CD4-positive, CD25-positive, alpha-beta regulatory T cell (primary cell): Measurements from ENCODE around the gene CREB3L2. TPM values are rescaled to one million over a fixed set of nuclear protein-coding genes. Genes with fewer than 3 reads are reported as not detected.
"Not testable (repeated sequence)": the region's sequence is repeated elsewhere in the genome, so short reads cannot be mapped to it uniquely, and the experiment has no call there.

Experiments used
- ATAC-seq, 2 donors: fragments of 150-1000 bp; cut with Tn5 transposase; one replicate each; pipeline ENCODE4 v1.10.0; 2021; ENCODE audit warnings: low read depth in 2 of 2, moderate number of reproducible peaks in 2 of 2, moderate library complexity in 1 of 2
- DNase-seq, 3 donors: peaks; one replicate each; pipeline versions ENCODE4 v3.0.0 to v3.0.0-alpha.2; 2012 to 2022; ENCODE audit warnings: mixed read lengths in 1 of 3
- H3K27ac ChIP-seq: one replicate; pipeline ENCODE4 v1.7.0; 2013; ENCODE audit warnings: mild to moderate bottlenecking, low read length; ENCODE audit not compliant: insufficient read depth, poor library complexity, severe bottlenecking
- H3K27me3 ChIP-seq: one replicate; pipeline ENCODE4 v1.7.0; 2013; ENCODE audit warnings: low read length; ENCODE audit not compliant: control insufficient read depth, insufficient read depth
- H3K36me3 ChIP-seq: one replicate; pipeline ENCODE4 v1.7.0; 2013; ENCODE audit warnings: mild to moderate bottlenecking, low read length, moderate library complexity; ENCODE audit not compliant: control insufficient read depth, insufficient read depth
- H3K4me1 ChIP-seq: 2 replicates; pipeline ENCODE4 v1.7.0; 2013; ENCODE audit warnings: mild to moderate bottlenecking, low read length; ENCODE audit not compliant: insufficient read depth, control insufficient read depth, poor library complexity, severe bottlenecking
- H3K4me3 ChIP-seq: one replicate; pipeline ENCODE4 v1.7.0; 2013; ENCODE audit warnings: low read depth, mild to moderate bottlenecking, low read length, moderate library complexity
- H3K9me3 ChIP-seq, 2 experiments: 1 replicate in 1 of 2; 2 replicates in 1 of 2; pipeline ENCODE4 v1.7.0; 2013; ENCODE audit warnings: low read length in 2 of 2, mild to moderate bottlenecking in 1 of 2, moderate library complexity in 1 of 2; ENCODE audit not compliant: control insufficient read depth in 2 of 2
- H3K27ac Mint-ChIP-seq, 3 donors: one replicate each; pipeline ENCODE4 v1.8.0; 2020 to 2022; ENCODE audit warnings: mild to moderate bottlenecking in 3 of 3, mixed read lengths in 3 of 3, moderate library complexity in 2 of 3
- H3K27me3 Mint-ChIP-seq: one replicate; pipeline ENCODE4 v1.8.0; 2022; ENCODE audit warnings: mild to moderate bottlenecking, mixed read lengths
- H3K36me3 Mint-ChIP-seq: one replicate; pipeline ENCODE4 v1.8.0; 2020; ENCODE audit warnings: mixed read lengths
- H3K4me1 Mint-ChIP-seq, 4 donors: one replicate each; pipeline ENCODE4 v1.8.0; 2020 to 2022; ENCODE audit warnings: mixed read lengths in 4 of 4, mild to moderate bottlenecking in 1 of 4
- H3K4me3 Mint-ChIP-seq, 4 donors: one replicate each; pipeline ENCODE4 v1.8.0; 2020 to 2022; ENCODE audit warnings: mild to moderate bottlenecking in 4 of 4, mixed read lengths in 4 of 4, moderate library complexity in 3 of 4
- H3K9me3 Mint-ChIP-seq, 7 donors: one replicate each; pipeline ENCODE4 v1.8.0; 2020 to 2022; ENCODE audit warnings: mixed read lengths in 7 of 7, mild to moderate bottlenecking in 3 of 7, moderate library complexity in 2 of 7
- polyA plus RNA-seq, 4 donors: library from polyadenylated mRNA; unstranded; fragments of 300-500 nt; fragmentation: Illumina TruSeq; gene quantifications; one replicate each; pipeline ENCODE4 v1.2.3, GENCODE V29; 2021
- total RNA-seq: library from RNA; stranded (reverse); gene quantifications from one replicate; pipeline ENCODE4 v1.2.3, GENCODE V29; 2022

Gene CREB3L2
- total and polyA plus RNA-seq, 5 donors from 2014 or later: 12.0 to 27.3 (median 15.9) TPM

DNA sequence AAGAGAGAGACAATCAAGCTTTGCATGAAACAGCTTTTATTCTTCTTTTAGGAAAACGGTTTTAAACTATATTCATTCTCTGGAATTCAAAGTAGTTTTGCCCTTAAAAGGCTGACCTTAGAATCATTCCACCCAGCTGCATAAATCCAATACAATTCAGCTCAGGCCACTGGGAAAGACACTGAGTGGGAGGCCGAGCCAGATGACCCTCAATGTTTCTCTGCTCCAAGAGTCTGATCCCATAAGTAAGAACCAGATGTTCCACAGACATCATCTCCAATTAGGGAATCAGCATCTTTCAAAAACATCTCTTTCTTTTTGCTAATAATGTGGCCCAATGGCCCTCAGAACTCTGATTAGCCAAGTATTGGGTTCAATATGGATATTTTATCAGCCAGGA is 26.1 kb downstream of the CREB3L2 start:
- DNase-seq (no peak), ATAC-seq (no peak)
- H3K27me3 ChIP-seq: no peaks in the 10 kb centered on the region
- no peak overlapping the region for H3K27ac ChIP-seq
- H3K9me3 Mint-ChIP-seq: peaks cover 0 to 2% (median 0%) of the 10 kb centered on the region in 7 donors
- H3K36me3 Mint-ChIP-seq: peaks cover 17% of the 10 kb centered on the region
- no peaks in the 10 kb centered on the region for H3K27me3 Mint-ChIP-seq
- H3K4me1 Mint-ChIP-seq: peaks cover 11 to 26% (median 23%) of the 10 kb centered on the region in 4 donors
- H3K4me3 ChIP-seq: no peak overlapping the region
- no peaks in the 10 kb centered on the region for H3K9me3 ChIP-seq
- no peaks in the 10 kb centered on the region for H3K36me3 ChIP-seq
- H3K4me3 Mint-ChIP-seq: no peak overlapping the region
- H3K4me1 ChIP-seq: no peaks in the 10 kb centered on the region
- H3K27ac Mint-ChIP-seq: peak overlapping the region in 1 of 3 donors; percentile 36

DNA sequence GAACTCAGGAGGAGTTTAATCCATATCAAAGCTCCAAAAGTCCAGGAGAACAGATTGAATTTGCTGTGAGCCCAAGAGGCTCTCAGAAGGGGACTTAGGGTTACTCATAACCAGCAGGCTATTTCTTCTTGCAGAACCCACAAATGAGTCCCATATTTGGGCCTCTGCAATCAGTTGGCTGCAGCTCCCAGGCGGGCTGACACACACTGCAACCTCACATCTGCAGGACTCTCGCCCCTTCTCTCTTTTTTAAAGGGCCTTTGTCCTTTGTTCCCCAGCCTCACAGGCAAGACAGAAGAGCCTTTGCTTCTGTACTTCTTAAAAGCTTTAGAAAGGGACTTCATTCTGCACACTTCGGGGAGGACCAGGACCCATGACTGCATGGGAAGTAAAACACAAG is 26.7 kb downstream of the CREB3L2 start:
- Histone ChIP-seq H3K27me3 (no peaks in the 10 kb centered on the region), H3K36me3 (no peaks in the 10 kb centered on the region), H3K27ac (no peak overlapping the region), H3K4me3 (no peak overlapping the region), H3K4me1 (no peaks in the 10 kb centered on the region), H3K9me3 (no peaks in the 10 kb centered on the region)
- DNase-seq: no peak
- no peak overlapping the region for H3K4me3 Mint-ChIP-seq
- H3K9me3 Mint-ChIP-seq: peaks cover 0 to under 1% (median 0%) of the 10 kb centered on the region in 7 donors
- H3K27ac Mint-ChIP-seq: no peak overlapping the region
- H3K27me3 Mint-ChIP-seq: no peaks in the 10 kb centered on the region
- peaks cover 11 to 25% (median 23%) of the 10 kb centered on the region in 4 donors for H3K4me1 Mint-ChIP-seq
- ATAC-seq: no peak
- H3K36me3 Mint-ChIP-seq: peaks cover 17% of the 10 kb centered on the region

DNA sequence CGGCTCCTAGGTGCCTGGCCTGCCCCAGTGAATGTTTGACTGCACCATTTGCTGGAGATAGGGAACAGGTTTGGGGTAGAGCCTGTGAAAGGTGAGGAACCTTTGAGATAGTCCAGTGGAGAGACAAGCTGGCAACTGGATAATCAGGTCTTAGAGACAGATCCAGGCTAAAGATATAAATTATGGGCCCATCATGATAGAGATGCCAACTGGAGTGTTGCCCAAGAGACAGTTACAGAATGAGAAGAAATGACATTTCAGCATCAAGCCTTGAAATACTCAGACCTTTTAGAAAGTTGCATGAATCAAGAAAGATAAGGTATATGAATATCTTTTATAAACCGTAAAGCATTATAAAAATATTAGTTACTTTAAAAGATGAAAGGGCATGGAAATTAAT is 27.1 kb downstream of the CREB3L2 start:
- Histone ChIP-seq H3K4me1 (no peaks in the 10 kb centered on the region), H3K9me3 (no peaks in the 10 kb centered on the region), H3K27me3 (no peaks in the 10 kb centered on the region), H3K36me3 (no peaks in the 10 kb centered on the region), H3K27ac (no peak overlapping the region), H3K4me3 (no peak overlapping the region)
- ATAC-seq (no peak), DNase-seq (no peak)
- Mint-ChIP-seq H3K27ac (peak overlapping the region in 1 of 3 donors; percentile 2), H3K4me1 (peaks cover 11 to 25% (median 22%) of the 10 kb centered on the region in 4 donors), H3K9me3 (no peaks in the 10 kb centered on the region), H3K36me3 (peaks cover 15% of the 10 kb centered on the region), H3K4me3 (no peak overlapping the region), H3K27me3 (no peaks in the 10 kb centered on the region)

DNA sequence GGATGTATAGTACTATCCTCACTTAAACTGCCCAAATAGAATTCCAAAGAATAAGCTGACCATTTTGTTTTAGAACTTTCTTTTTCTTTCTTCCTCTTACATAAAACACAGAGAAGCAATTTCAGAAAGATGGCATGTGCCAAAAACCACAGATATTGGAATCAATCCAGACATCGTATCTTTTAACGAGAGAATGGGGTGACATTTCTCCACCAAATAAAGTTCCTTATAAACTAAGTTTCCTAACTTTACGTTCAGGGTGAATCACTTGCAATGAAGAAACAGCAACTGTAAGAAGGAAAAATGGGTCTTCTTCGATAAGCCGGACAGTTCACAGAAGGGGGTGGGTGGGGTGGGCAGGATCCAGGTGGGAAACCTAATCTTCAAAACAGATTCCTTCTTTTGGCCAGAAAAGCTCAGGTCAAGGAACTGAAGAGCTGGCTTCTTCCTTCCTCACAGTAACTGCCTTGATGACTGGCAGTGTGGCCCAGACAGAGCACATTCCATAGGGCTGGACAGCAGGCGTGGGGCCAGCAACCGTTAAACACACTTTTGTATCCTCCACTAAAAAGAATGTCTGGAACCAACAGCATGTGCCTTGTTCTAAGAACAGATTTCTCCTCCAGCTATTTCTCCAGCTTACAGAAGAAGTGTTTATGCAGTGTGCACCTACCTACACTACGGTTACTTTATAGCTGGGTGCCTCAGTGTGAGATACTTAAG is 31.5 kb downstream of the CREB3L2 start:
- no peaks in the 10 kb centered on the region for H3K4me1 ChIP-seq
- H3K36me3 ChIP-seq: no peaks in the 10 kb centered on the region
- no peaks in the 10 kb centered on the region for H3K9me3 ChIP-seq
- H3K27me3 ChIP-seq: no peaks in the 10 kb centered on the region
- Mint-ChIP-seq H3K27ac (no peak overlapping the region), H3K4me3 (no peak overlapping the region), H3K36me3 (peaks cover 24% of the 10 kb centered on the region), H3K4me1 (peaks cover 8 to 33% (median 27%) of the 10 kb centered on the region in 4 donors), H3K27me3 (no peaks in the 10 kb centered on the region), H3K9me3 (peaks cover 0 to 2% (median 0%) of the 10 kb centered on the region in 7 donors)
- no peak overlapping the region for H3K27ac ChIP-seq
- ATAC-seq (no peak), DNase-seq (no peak)
- H3K4me3 ChIP-seq: no peak overlapping the region

DNA sequence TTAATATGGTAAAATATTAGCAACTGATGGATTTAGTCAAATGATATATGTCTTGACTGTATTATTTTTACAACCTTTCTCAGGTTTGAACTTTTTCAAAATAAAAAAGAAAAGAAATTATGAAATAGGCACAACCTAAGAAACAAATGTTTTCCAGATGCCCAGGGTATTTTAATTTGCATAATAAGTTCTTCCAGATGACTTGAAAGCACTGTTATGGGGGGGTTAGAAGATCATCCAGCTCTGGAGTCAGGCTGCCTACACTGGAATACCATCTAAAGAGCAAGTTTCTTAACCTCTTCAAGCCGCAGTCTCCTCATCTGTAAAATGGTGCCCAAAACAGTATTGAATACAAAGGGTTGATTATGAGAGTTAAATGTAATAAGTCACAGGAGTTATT is 32.1 kb downstream of the CREB3L2 start:
- Mint-ChIP-seq H3K4me3 (no peak overlapping the region), H3K9me3 (peaks cover 0 to 2% (median 0%) of the 10 kb centered on the region in 7 donors), H3K27me3 (no peaks in the 10 kb centered on the region), H3K36me3 (peaks cover 24% of the 10 kb centered on the region), H3K27ac (no peak overlapping the region), H3K4me1 (peaks cover 8 to 33% (median 24%) of the 10 kb centered on the region in 4 donors)
- no peaks in the 10 kb centered on the region for H3K27me3 ChIP-seq
- H3K36me3 ChIP-seq: no peaks in the 10 kb centered on the region
- no peak for DNase-seq
- no peaks in the 10 kb centered on the region for H3K9me3 ChIP-seq
- no peak for ATAC-seq
- H3K4me1 ChIP-seq: no peaks in the 10 kb centered on the region
- H3K27ac ChIP-seq: no peak overlapping the region
- H3K4me3 ChIP-seq: no peak overlapping the region

DNA sequence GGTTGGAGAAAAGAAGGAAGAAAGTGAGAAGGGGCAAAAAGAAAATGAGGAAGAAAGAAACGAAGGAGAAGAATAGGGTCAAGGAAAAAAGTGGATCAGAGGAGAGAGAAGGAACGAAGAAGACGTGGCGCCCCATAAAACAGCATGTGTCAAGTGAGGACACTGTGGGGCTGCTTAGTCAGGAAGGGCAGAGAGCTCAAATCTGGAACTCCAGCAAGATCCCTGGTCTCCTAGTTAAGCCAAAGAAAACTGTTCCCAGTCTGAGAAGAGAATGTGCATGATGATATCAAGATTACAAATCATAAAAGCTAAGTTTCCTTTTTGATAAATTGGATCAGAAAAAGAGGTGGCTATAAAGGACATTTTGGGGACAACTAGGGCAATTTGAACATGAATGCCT is 33.0 kb downstream of the CREB3L2 start:
- peaks cover 8 to 26% (median 18%) of the 10 kb centered on the region in 4 donors for H3K4me1 Mint-ChIP-seq
- no peak overlapping the region for H3K4me3 ChIP-seq
- H3K9me3 Mint-ChIP-seq: peaks cover 0 to 2% (median 0%) of the 10 kb centered on the region in 7 donors
- H3K27ac Mint-ChIP-seq: no peak overlapping the region
- ATAC-seq: no peak
- H3K27me3 Mint-ChIP-seq: no peaks in the 10 kb centered on the region
- DNase-seq: no peak
- peaks cover 14% of the 10 kb centered on the region for H3K36me3 Mint-ChIP-seq
- H3K4me3 Mint-ChIP-seq: no peak overlapping the region
- H3K27me3 ChIP-seq: no peaks in the 10 kb centered on the region
- H3K36me3 ChIP-seq: no peaks in the 10 kb centered on the region
- H3K27ac ChIP-seq: no peak overlapping the region
- H3K9me3 ChIP-seq: no peaks in the 10 kb centered on the region
- no peaks in the 10 kb centered on the region for H3K4me1 ChIP-seq

DNA sequence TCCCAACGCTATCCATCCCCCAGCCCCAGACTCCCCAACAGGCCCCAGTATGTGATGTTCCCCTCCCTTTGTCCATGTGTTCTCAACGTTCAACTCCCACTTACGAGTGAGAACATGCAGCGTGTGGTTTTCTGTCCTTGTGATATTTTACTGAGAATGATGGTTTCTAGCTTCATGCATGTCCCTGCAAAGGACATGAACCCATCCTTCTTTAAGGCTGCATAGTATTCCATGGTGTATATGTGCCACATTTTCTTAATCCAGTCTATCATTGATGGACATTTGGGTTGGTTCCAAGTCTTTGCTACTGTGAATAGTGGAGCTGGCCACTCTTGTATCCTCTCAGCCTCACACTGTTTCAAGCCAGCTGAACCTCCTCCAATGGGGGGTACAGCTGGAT is 33.5 kb downstream of the CREB3L2 start:
- peaks cover 8 to 26% (median 17%) of the 10 kb centered on the region in 4 donors for H3K4me1 Mint-ChIP-seq
- not testable (repeated sequence) for H3K27me3 Mint-ChIP-seq, H3K4me3 Mint-ChIP-seq, H3K36me3 ChIP-seq, ATAC-seq, H3K9me3 ChIP-seq, H3K27me3 ChIP-seq, H3K4me1 ChIP-seq, H3K9me3 Mint-ChIP-seq, DNase-seq, H3K4me3 ChIP-seq, H3K27ac ChIP-seq
- peak overlapping the region in 1 of 3 donors; percentile 29 for H3K27ac Mint-ChIP-seq
- peaks cover 14% of the 10 kb centered on the region for H3K36me3 Mint-ChIP-seq
